Chondrocyte (in vitro differentiated cells): ENCODE data around the gene PLA2G2F. TPM values are rescaled to one million over a fixed set of nuclear protein-coding genes. Genes with fewer than 3 reads are reported as not detected.

Experiments used
- DNase-seq: peaks from one replicate; pipeline ENCODE4 v3.0.0; 2021; ENCODE audit warnings: mixed read lengths, low spot score
- H3K27ac Mint-ChIP-seq: one replicate; pipeline ENCODE4 v1.8.0; 2021; ENCODE audit warnings: mild to moderate bottlenecking, moderate library complexity, mixed read lengths; ENCODE audit not compliant: unreplicated experiment
- H3K27me3 Mint-ChIP-seq: 2 replicates; pipeline ENCODE4 v1.8.0; 2021; ENCODE audit warnings: low read depth, mixed read lengths
- H3K36me3 Mint-ChIP-seq: 2 replicates; pipeline ENCODE4 v1.8.0; 2021; ENCODE audit warnings: low read depth, mixed read lengths
- H3K4me1 Mint-ChIP-seq: 2 replicates; pipeline ENCODE4 v1.8.0; 2021; ENCODE audit warnings: low read depth, mild to moderate bottlenecking, mixed read lengths
- H3K4me3 Mint-ChIP-seq: one replicate; pipeline ENCODE4 v1.8.0; 2021; ENCODE audit warnings: mild to moderate bottlenecking, moderate library complexity, mixed read lengths; ENCODE audit not compliant: unreplicated experiment
- H3K9me3 Mint-ChIP-seq: 2 replicates; pipeline ENCODE4 v1.8.0; 2021; ENCODE audit warnings: low read depth, mixed read lengths
- CTCF ChIP-seq: fragments of 200-600 bp; sonication (generic); IDR thresholded peaks from 2 replicates; pipeline ENCODE4 v1.5.0; 2021; ENCODE audit warnings: antibody characterized with exemption, mild to moderate bottlenecking, moderate library complexity
- total RNA-seq: library from RNA; stranded (reverse); gene quantifications from 3 replicates; pipeline ENCODE4 v1.2.1, GENCODE V29; 2021

PLA2G2F gene
- total RNA-seq, 1 donor from 2014 or later = not detected

- Mint-ChIP-seq H3K36me3 (no peaks in the 10 kb centered on the region), H3K4me3 (no peak overlapping the region), H3K27me3 (peaks cover 13% of the 10 kb centered on the region), H3K9me3 (no peaks in the 10 kb centered on the region), H3K4me1 (peaks cover 3% of the 10 kb centered on the region), H3K27ac (no peak overlapping the region)
- DNase-seq = peak; percentile 64
- TF ChIP-seq CTCF = no peak
Observed at GRCh38 chr1:20150326-20150705, 11.2 kb downstream of the PLA2G2F start.

GRCh38 chr1:20150969-20151368 lies 11.8 kb downstream of the PLA2G2F start:
- TF ChIP-seq CTCF = no peak
- no peaks in the 10 kb centered on the region for H3K9me3 Mint-ChIP-seq
- H3K4me1 Mint-ChIP-seq = peaks cover 3% of the 10 kb centered on the region
- peaks cover 13% of the 10 kb centered on the region for H3K27me3 Mint-ChIP-seq
- H3K27ac Mint-ChIP-seq = no peak overlapping the region
- no peaks in the 10 kb centered on the region for H3K36me3 Mint-ChIP-seq
- H3K4me3 Mint-ChIP-seq = no peak overlapping the region
- DNase-seq = peak; percentile 26

GRCh38 chr1:20151906-20152598 lies 12.9 kb downstream of the PLA2G2F start:
- peak; percentile 98 for TF ChIP-seq CTCF
- peaks cover 11% of the 10 kb centered on the region for H3K27me3 Mint-ChIP-seq
- DNase-seq = peak; percentile 86
- H3K4me3 Mint-ChIP-seq = peak overlapping the region; percentile 62
- no peaks in the 10 kb centered on the region for H3K36me3 Mint-ChIP-seq
- H3K9me3 Mint-ChIP-seq = no peaks in the 10 kb centered on the region
- no peak overlapping the region for H3K27ac Mint-ChIP-seq
- H3K4me1 Mint-ChIP-seq = peaks cover 3% of the 10 kb centered on the region

GRCh38 chr1:20152599-20152930 lies 13.4 kb downstream of the PLA2G2F start:
- H3K27ac Mint-ChIP-seq = no peak overlapping the region
- peak; percentile 63 for TF ChIP-seq CTCF
- H3K36me3 Mint-ChIP-seq = no peaks in the 10 kb centered on the region
- no peaks in the 10 kb centered on the region for H3K9me3 Mint-ChIP-seq
- peaks cover 14% of the 10 kb centered on the region for H3K27me3 Mint-ChIP-seq
- no peak overlapping the region for H3K4me3 Mint-ChIP-seq
- H3K4me1 Mint-ChIP-seq = peaks cover 3% of the 10 kb centered on the region
- DNase-seq = peak; percentile 86

GRCh38 chr1:20153000-20153418 lies 13.9 kb downstream of the PLA2G2F start:
- Mint-ChIP-seq H3K4me1 (peaks cover 3% of the 10 kb centered on the region), H3K36me3 (no peaks in the 10 kb centered on the region), H3K9me3 (no peaks in the 10 kb centered on the region), H3K27ac (no peak overlapping the region), H3K27me3 (peaks cover 12% of the 10 kb centered on the region), H3K4me3 (no peak overlapping the region)
- TF ChIP-seq CTCF = no peak
- DNase-seq = peak; percentile 69
